NCI-H774 (cell line): ENCODE data around the gene SOX15.

ENCODE experiments used
- DNase-seq: peaks from one replicate; lab custom pipeline; 2025; lab: John Stamatoyannopoulos, UW

The SOX15 gene

GRCh38 chr17:7577327-7578199, 12.3 kb downstream of the SOX15 start:
- no peak for DNase-seq

- no peak for DNase-seq
Measured at GRCh38 chr17:7576432-7576937, 13.4 kb downstream of the SOX15 start.

- no peak for DNase-seq
Measured at GRCh38 chr17:7575959-7576358, 13.9 kb downstream of the SOX15 start.

GRCh38 chr17:7575481-7575883, 14.4 kb downstream of the SOX15 start:
- no peak for DNase-seq

GRCh38 chr17:7574176-7574953, 15.5 kb downstream of the SOX15 start:
- no peak for DNase-seq

GRCh38 chr17:7573324-7574080, 16.4 kb downstream of the SOX15 start:
- peak; percentile 67 for DNase-seq

- peak; percentile 94 for DNase-seq
Measured at GRCh38 chr17:7572588-7573323, 17.1 kb downstream of the SOX15 start.

- DNase-seq: no peak
Measured at GRCh38 chr17:7572338-7572587, 17.6 kb downstream of the SOX15 start.

- no peak for DNase-seq
Measured at GRCh38 chr17:7570351-7570750, 19.5 kb downstream of the SOX15 start.

- no peak for DNase-seq
Measured at GRCh38 chr17:7569571-7569970, 20.3 kb downstream of the SOX15 start.

- DNase-seq: no peak
Measured at GRCh38 chr17:7563115-7563869, 26.6 kb downstream of the SOX15 start.

- DNase-seq: no peak
Measured at GRCh38 chr17:7562208-7562605, 27.7 kb downstream of the SOX15 start.

GRCh38 chr17:7561589-7562207, 28.2 kb downstream of the SOX15 start, which contains the start of gene SENP3:
Gene SENP3, plus strand, starts transcription at chr17:7561919. Its CDS starts 1,158 bp downstream, at chr17:7563077.
- peak; percentile 79 for DNase-seq

- DNase-seq: peak; percentile 34
Measured at GRCh38 chr17:7561028-7561575, 28.8 kb downstream of the SOX15 start.

GRCh38 chr17:7560172-7561027, 29.5 kb downstream of the SOX15 start:
- DNase-seq: no peak

GRCh38 chr17:7559320-7560171, 30.3 kb downstream of the SOX15 start:
- no peak for DNase-seq

GRCh38 chr17:7558544-7559319, 31.2 kb downstream of the SOX15 start, which contains the start of gene TNFSF13:
Gene TNFSF13, plus strand, starts transcription at chr17:7558750. Its CDS starts 290 bp downstream, at chr17:7559040.
- no peak for DNase-seq
